ENCODE results near the gene SMC6.

DNA sequence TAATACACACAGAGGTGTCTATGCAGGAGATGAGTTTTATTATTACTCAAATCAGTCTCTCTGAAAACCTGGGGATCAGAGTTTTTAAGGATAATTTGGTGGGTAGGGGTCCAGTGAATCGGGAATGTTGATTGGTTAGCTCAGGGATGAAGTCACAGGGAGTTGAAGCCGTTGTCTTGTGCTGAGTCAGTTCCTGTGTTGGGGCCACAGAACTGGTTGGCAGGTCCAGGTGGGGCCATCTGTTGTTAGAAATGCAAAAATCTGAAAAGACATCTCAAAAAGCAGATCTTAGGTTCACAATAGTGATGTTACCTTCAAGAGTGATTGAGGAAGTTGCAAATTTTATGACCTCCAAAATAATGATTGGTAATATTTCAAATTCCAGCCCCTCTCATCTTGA, 126.2 kb downstream of the SMC6 start:
- TF ChIP-seq, protein P1, sequence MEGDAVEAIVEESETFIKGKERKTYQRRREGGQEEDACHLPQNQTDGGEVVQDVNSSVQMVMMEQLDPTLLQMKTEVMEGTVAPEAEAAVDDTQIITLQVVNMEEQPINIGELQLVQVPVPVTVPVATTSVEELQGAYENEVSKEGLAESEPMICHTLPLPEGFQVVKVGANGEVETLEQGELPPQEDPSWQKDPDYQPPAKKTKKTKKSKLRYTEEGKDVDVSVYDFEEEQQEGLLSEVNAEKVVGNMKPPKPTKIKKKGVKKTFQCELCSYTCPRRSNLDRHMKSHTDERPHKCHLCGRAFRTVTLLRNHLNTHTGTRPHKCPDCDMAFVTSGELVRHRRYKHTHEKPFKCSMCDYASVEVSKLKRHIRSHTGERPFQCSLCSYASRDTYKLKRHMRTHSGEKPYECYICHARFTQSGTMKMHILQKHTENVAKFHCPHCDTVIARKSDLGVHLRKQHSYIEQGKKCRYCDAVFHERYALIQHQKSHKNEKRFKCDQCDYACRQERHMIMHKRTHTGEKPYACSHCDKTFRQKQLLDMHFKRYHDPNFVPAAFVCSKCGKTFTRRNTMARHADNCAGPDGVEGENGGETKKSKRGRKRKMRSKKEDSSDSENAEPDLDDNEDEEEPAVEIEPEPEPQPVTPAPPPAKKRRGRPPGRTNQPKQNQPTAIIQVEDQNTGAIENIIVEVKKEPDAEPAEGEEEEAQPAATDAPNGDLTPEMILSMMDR (IDR thresholded peaks at IDR 0.05), result no peak
- TF ChIP-seq POLR2A (IDR thresholded peaks at IDR 0.05), result no peak
